SH-SY5Y (cell line): Measurements from ENCODE around the gene SMG9.

Experiments used
- GATA2 ChIP-seq: IDR thresholded peaks from 2 replicates; pipeline ENCODE4 v1.6.1; 2011; ENCODE audit warnings: mild to moderate bottlenecking, low read depth, low read length
- GATA3 ChIP-seq: IDR thresholded peaks from 2 replicates; pipeline ENCODE4 v1.6.1; 2011; ENCODE audit warnings: low read depth, mild to moderate bottlenecking, low read length, moderate library complexity

GRCh38 chr19:43778651-43779050 lies 23.9 kb upstream of the SMG9 start:
- TF ChIP-seq GATA3 (no peak), GATA2 (no peak)
